Mucosa of rectum (tissue), 2 donors: ENCODE results near the gene FRMD5.
"Not testable (repeated sequence)": the region's sequence is repeated elsewhere in the genome, so short reads cannot be mapped to it uniquely, and the experiment has no call there.

Experiments used
- H3K27ac ChIP-seq, 2 donors: one replicate each; pipeline ENCODE4 v1.7.0; 2013; ENCODE audit warnings: inconsistent platforms in 2 of 2, low read depth in 2 of 2, low read length in 2 of 2
- H3K27me3 ChIP-seq, 2 donors: one replicate each; pipeline ENCODE4 v1.7.0; 2013; ENCODE audit warnings: low read length in 2 of 2; ENCODE audit not compliant: control insufficient read depth in 2 of 2, insufficient read depth in 2 of 2
- H3K36me3 ChIP-seq, 2 donors: one replicate each; pipeline ENCODE4 v1.7.0; 2013; ENCODE audit warnings: low read length in 2 of 2; ENCODE audit not compliant: control insufficient read depth in 2 of 2, insufficient read depth in 2 of 2
- H3K4me1 ChIP-seq, 2 donors: one replicate each; pipeline ENCODE4 v1.7.0; 2013; ENCODE audit warnings: low read length in 2 of 2, mild to moderate bottlenecking in 1 of 2; ENCODE audit not compliant: control insufficient read depth in 2 of 2, insufficient read depth in 2 of 2
- H3K4me3 ChIP-seq, 2 donors: one replicate each; pipeline ENCODE4 v1.7.0; 2013; ENCODE audit warnings: low read length in 2 of 2
- H3K9ac ChIP-seq, 2 donors: one replicate each; pipeline ENCODE4 v1.7.0; 2013; ENCODE audit warnings: low read length in 2 of 2, low read depth in 1 of 2, mild to moderate bottlenecking in 1 of 2
- H3K9me3 ChIP-seq, 2 donors: one replicate each; pipeline ENCODE4 v1.7.0; 2013; ENCODE audit warnings: low read length in 2 of 2; ENCODE audit not compliant: control insufficient read depth in 2 of 2
- donor health status: healthy.
- donor health status: Normal muscosa, but diverticular disease.

The FRMD5 gene

DNA sequence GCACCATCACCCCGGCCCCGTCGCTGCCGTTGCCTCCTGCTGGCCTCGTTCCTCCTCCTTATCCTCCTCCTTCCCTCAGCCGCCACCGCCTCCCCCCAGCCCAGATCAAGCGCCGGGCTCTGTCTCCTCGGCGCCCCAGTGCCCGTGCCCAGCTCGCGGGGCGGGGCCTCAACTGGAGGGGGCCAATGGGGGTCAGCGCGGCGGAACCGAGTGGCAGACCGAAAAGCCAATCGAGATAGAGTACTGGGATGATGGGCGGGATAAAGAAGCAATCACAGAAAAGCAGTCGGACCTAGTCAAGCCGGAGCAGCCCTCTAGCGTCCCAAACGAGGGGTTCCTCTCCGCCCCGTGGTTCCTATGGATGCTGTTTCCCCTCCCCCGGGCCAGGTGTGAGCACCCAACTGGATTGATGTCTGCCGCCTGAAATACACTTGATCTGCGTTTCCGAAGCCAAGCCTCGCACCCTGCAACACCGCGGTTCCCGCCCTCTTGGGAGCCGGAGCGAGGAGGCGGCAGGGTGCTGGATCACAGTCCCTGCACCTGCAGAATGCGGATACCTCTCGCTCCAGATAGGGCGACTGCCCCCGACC lies at the start of gene FRMD5:
Gene FRMD5 (minus strand): TSS at position 121 of the 590 bp plus-strand sequence.
- no peaks in the 10 kb centered on the region for H3K36me3 ChIP-seq
- no peaks in the 10 kb centered on the region for H3K9me3 ChIP-seq
- H3K4me1 ChIP-seq = peaks cover 2 to 7% of the 10 kb centered on the region in 2 donors
- peak within 1 kb of the TSS; percentile 24 to 34 for H3K9ac ChIP-seq
- peaks cover 4% of the 10 kb centered on the region in 2 donors for H3K27me3 ChIP-seq
- peak within 1 kb of the TSS; percentile 78 to 84 for H3K4me3 ChIP-seq
- H3K27ac ChIP-seq = peak within 1 kb of the TSS; percentile 47 to 53

DNA sequence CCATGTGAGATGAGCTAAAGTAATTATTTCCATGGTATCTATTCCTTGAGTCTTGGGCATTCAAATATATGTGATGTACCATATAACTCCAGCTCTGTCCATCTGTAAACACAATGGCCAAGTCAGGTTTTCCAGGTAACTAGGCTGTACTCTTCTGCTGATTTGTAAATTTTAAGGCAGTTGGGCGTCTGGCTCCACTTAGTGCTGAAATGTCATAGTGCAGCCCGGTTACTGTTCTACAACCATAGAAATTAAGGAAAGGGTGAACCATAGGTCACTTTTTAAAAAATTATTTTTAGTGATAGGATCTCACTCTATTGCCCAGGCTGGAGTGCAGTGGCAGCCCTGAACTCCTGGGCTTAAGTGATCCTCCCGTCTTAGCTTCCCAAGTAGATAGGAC lies 48.8 kb upstream of the FRMD5 start:
- Histone ChIP-seq H3K9ac (no peak overlapping the region), H3K36me3 (no peaks in the 10 kb centered on the region), H3K27ac (no peak overlapping the region)

DNA sequence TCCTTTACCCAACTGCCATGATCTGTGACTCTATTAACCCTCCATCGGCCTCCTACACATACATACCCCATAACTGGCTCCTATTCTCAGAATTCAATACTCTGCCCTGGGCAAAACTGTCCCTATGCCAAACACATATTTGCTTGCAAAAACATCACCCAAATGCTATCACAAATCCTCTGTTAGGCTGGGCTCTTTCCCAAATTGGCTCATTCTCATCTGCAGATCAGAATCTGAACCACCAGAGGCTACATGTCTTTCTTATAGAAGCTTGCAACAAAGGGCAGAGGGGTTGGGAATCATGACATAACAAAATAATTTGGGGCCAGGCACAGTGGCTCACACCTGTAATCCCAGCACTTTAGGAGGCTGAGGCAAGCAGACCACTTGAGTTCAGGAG lies 48.1 kb upstream of the FRMD5 start:
- Histone ChIP-seq H3K36me3 (no peaks in the 10 kb centered on the region), H3K9ac (no peak overlapping the region), H3K27me3 (no peaks in the 10 kb centered on the region), H3K9me3 (no peaks in the 10 kb centered on the region), H3K27ac (no peak overlapping the region), H3K4me3 (no peak overlapping the region), H3K4me1 (no peaks in the 10 kb centered on the region)

More for the DNA sequence above, 48.8 kb upstream of the FRMD5 start:
- Histone ChIP-seq H3K4me1 (no peaks in the 10 kb centered on the region), H3K9me3 (no peaks in the 10 kb centered on the region), H3K27me3 (no peaks in the 10 kb centered on the region), H3K4me3 (no peak overlapping the region)

DNA sequence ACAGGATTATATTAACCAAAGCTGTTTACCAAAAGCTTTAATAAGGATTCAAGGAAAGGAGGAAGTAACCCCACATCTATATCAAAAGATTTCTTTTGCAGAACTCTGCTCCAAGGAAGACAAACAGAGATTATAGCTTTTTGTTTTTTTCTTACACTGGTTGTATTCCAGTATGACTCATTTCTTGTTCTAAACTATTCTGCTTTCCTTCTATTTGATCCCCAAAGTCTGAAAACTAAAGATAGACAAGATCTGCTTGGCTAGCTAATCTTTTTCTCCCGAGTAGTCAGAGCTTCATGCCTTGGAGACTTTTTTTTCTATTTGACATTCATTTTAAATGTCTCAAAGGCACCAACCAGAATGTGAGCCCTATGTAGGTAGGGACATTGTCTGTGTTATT lies 36.8 kb upstream of the FRMD5 start:
- H3K27ac ChIP-seq = no peak overlapping the region
- H3K4me3 ChIP-seq = no peak overlapping the region
- H3K9ac ChIP-seq = no peak overlapping the region
- no peaks in the 10 kb centered on the region for H3K9me3 ChIP-seq
- no peaks in the 10 kb centered on the region for H3K27me3 ChIP-seq
- no peaks in the 10 kb centered on the region for H3K4me1 ChIP-seq
- H3K36me3 ChIP-seq = no peaks in the 10 kb centered on the region

DNA sequence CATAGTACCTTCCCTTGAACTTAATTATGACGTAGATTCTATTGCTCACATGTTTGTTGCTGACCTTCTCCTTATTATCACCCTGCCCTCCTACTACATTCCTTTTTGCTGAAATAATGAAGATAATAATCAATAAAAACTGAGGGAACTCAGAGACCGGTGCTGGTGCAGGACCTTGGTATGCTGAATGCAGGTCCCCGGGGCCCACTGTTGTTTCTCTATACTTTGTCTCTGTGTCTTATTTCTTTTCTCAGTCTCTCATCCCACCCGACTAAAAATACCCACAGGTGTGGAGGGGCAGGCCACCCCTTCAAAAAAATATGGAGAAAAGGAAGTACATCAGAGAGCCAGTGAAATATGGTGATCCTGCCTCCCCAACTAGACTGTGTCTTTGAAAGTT lies 34.2 kb upstream of the FRMD5 start:
- not testable (repeated sequence) for H3K36me3 ChIP-seq, H3K9ac ChIP-seq, H3K4me1 ChIP-seq, H3K27ac ChIP-seq, H3K9me3 ChIP-seq, H3K4me3 ChIP-seq, H3K27me3 ChIP-seq

DNA sequence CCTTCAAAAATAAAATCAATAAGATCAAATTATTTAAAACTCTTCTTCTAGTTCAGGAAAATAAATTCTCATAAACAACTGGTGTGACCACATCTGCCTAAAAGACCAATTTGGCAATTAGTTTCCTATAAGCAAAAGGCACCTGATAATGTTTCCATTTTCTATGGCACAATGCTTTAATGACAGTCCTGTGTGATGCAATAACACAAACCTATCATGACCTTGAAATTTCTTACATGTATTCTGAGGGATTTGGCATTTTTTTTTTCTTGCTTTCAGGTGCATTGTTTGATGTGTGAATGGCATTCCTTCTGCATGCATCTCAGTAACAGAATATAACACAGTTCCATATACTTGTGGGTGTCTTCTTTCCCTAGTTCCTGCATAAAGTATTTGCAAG lies 32.5 kb upstream of the FRMD5 start:
- no peak overlapping the region for H3K27ac ChIP-seq
- no peak overlapping the region for H3K9ac ChIP-seq
- H3K27me3 ChIP-seq = no peaks in the 10 kb centered on the region
- no peak overlapping the region for H3K4me3 ChIP-seq
- no peaks in the 10 kb centered on the region for H3K9me3 ChIP-seq
- no peaks in the 10 kb centered on the region for H3K4me1 ChIP-seq
- no peaks in the 10 kb centered on the region for H3K36me3 ChIP-seq

DNA sequence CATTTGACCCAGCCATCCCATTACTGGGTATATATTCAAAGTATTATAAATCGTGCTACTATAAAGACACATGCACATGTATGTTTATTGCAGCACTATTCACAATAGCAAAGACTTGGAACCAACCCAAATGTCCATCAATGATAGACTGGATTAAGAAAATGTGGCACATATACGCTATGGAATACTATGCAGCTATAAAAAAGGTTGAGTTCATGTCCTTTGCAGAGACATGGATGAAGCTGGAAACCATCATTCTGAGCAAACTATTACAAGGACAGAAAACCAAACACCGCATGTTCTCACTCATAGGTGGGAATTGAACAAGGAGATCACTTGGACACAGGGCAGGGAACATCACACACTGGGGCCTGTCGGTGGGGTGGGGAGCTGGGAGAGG lies 31.9 kb upstream of the FRMD5 start:
- H3K4me1 ChIP-seq, H3K27me3 ChIP-seq, H3K4me3 ChIP-seq, H3K36me3 ChIP-seq, H3K9ac ChIP-seq, H3K27ac ChIP-seq, H3K9me3 ChIP-seq: not testable (repeated sequence)

DNA sequence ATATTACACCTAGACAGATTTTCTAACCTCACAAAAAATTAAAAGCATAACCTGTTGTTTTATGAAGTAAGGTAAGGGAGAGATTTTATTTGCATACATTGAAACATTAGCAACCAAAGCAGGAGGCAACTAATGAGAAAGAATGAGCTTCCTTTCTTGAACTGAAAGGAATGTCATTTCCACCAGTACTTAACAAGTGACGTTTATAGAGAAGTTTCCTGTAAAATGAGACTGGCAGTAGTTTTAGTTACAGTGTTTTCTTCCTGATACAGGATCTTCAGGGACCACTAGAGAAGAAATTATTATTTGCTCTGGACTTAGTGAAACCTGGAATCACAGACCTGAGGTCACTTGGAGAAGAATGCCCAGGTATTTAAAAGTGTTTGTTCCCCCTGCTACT lies 27.4 kb upstream of the FRMD5 start:
- H3K4me3 ChIP-seq = no peak overlapping the region
- no peaks in the 10 kb centered on the region for H3K36me3 ChIP-seq
- H3K4me1 ChIP-seq = no peaks in the 10 kb centered on the region
- no peak overlapping the region for H3K27ac ChIP-seq
- H3K9ac ChIP-seq = no peak overlapping the region
- H3K9me3 ChIP-seq = no peaks in the 10 kb centered on the region
- H3K27me3 ChIP-seq = peaks cover 0 to 3% of the 10 kb centered on the region in 2 donors

DNA sequence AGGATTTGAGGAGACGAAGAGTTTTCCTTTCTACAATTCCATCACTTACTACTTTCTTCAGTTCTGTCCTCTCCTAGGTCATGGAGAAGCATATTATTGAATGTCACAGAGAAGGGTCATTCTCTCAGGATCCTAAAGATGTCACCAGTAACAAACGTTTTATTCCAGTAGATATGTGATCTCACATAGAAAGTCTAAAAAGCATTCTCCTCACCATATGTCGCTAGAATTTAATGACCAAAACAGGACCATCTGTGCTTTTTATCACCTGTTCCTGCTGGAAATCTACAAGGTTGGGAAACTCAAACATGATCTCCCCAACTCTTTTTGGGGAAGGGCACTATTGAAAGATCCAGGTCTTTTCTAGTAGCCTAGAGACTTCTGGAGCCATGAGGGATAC lies 24.0 kb upstream of the FRMD5 start:
- Histone ChIP-seq H3K27me3 (peaks cover 0 to 3% of the 10 kb centered on the region in 2 donors), H3K36me3 (no peaks in the 10 kb centered on the region), H3K9ac (no peak overlapping the region), H3K4me1 (no peaks in the 10 kb centered on the region), H3K27ac (no peak overlapping the region), H3K4me3 (no peak overlapping the region), H3K9me3 (no peaks in the 10 kb centered on the region)

DNA sequence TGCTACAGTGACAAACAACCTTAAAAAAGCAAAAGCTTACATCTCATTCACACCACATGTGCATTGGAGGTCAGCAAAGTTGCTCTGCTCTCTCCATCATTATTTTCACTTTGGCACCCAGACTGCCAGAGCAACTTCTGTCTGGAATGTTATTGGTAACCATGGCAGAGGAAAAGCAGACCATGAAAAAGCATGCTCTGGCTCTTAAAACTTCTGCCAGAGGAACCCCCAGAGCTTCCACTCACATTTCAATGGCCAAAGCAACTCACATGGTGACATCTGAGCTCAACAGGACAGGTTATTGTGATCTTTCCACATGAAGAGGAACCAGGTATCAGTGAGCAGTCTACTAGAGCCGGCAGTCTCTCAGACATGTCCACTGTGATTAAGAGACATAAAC lies 21.9 kb upstream of the FRMD5 start:
- Histone ChIP-seq H3K9me3 (no peaks in the 10 kb centered on the region), H3K9ac (no peak overlapping the region), H3K27ac (no peak overlapping the region), H3K27me3 (peaks cover 0 to 3% of the 10 kb centered on the region in 2 donors), H3K4me1 (no peaks in the 10 kb centered on the region), H3K4me3 (no peak overlapping the region), H3K36me3 (no peaks in the 10 kb centered on the region)

DNA sequence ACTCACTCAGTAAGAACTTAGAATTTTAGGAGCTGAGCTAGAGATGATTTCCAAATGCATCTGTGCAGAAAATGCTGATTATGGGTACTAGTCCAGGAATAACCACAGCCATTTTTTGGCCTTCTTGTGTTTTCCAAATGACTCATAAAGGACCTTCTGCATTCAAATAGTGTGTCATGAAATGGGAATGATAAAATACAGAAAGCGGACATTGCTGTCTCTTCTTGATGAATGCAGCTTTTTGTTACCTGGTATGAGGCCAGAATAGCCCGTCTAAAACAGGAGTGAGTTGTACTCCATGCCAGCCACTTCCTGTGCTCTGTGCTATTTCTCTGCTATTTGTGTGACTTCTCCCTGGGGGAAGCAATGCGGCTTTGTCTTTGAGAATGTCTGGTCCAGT lies 20.5 kb upstream of the FRMD5 start:
- H3K4me1 ChIP-seq = no peaks in the 10 kb centered on the region
- no peak overlapping the region for H3K4me3 ChIP-seq
- no peaks in the 10 kb centered on the region for H3K9me3 ChIP-seq
- no peak overlapping the region for H3K27ac ChIP-seq
- peaks cover 0 to 3% of the 10 kb centered on the region in 2 donors for H3K27me3 ChIP-seq
- no peaks in the 10 kb centered on the region for H3K36me3 ChIP-seq
- no peak overlapping the region for H3K9ac ChIP-seq
